ENCODE measurements around the gene ZBTB43.

ZBTB43 gene

GRCh38 chr9:126833020-126833419 lies 28.2 kb downstream of the ZBTB43 start:
- Histone ChIP-seq H3K4me1 (ENCODE audit: control insufficient read depth, insufficient read depth, low read length) (peaks cover 9% of the 10 kb centered on the region), H3K9me3 (replicated peaks; ENCODE audit: low read length) (no peaks in the 10 kb centered on the region), H3K27me3 (ENCODE audit: control insufficient read depth, insufficient read depth, low read length) (no peaks in the 10 kb centered on the region), H3K9ac (ENCODE audit: low read depth, low read length) (no peak overlapping the region), H3K4me2 (ENCODE audit: low read length) (no peak overlapping the region), H3K36me3 (ENCODE audit: insufficient read depth, low read length) (peaks cover 56% of the 10 kb centered on the region), H3K4me3 (ENCODE audit: low read length) (no peak overlapping the region)

GRCh38 chr9:126833710-126834345 lies 29.0 kb downstream of the ZBTB43 start:
- Histone ChIP-seq H3K4me1 (ENCODE audit: control insufficient read depth, insufficient read depth, low read length) (peaks cover 6% of the 10 kb centered on the region), H3K9ac (ENCODE audit: low read depth, low read length) (no peak overlapping the region), H3K4me2 (ENCODE audit: low read length) (no peak overlapping the region), H3K36me3 (ENCODE audit: insufficient read depth, low read length) (peaks cover 64% of the 10 kb centered on the region), H3K27me3 (ENCODE audit: control insufficient read depth, insufficient read depth, low read length) (no peaks in the 10 kb centered on the region), H3K4me3 (ENCODE audit: low read length) (no peak overlapping the region), H3K9me3 (replicated peaks; ENCODE audit: low read length) (no peaks in the 10 kb centered on the region)

- Histone ChIP-seq H3K4me1 (ENCODE audit: control insufficient read depth, insufficient read depth, low read length) (peaks cover 2% of the 10 kb centered on the region), H3K36me3 (ENCODE audit: insufficient read depth, low read length) (peaks cover 67% of the 10 kb centered on the region), H3K9ac (ENCODE audit: low read depth, low read length) (no peak overlapping the region), H3K4me2 (ENCODE audit: low read length) (no peak overlapping the region), H3K4me3 (ENCODE audit: low read length) (no peak overlapping the region), H3K27me3 (ENCODE audit: control insufficient read depth, insufficient read depth, low read length) (no peaks in the 10 kb centered on the region), H3K9me3 (replicated peaks; ENCODE audit: low read length) (no peaks in the 10 kb centered on the region)
Observed at GRCh38 chr9:126834672-126835071, 29.8 kb downstream of the ZBTB43 start.

GRCh38 chr9:126836216-126836615 lies 31.4 kb downstream of the ZBTB43 start:
- H3K27me3 ChIP-seq (ENCODE audit: control insufficient read depth, insufficient read depth, low read length) = no peaks in the 10 kb centered on the region
- H3K4me2 ChIP-seq (ENCODE audit: low read length) = no peak overlapping the region
- no peak overlapping the region for H3K4me3 ChIP-seq (ENCODE audit: low read length)
- H3K36me3 ChIP-seq (ENCODE audit: insufficient read depth, low read length) = peaks cover 60% of the 10 kb centered on the region
- peaks cover 2% of the 10 kb centered on the region for H3K4me1 ChIP-seq (ENCODE audit: control insufficient read depth, insufficient read depth, low read length)
- H3K9me3 ChIP-seq (replicated peaks; ENCODE audit: low read length) = no peaks in the 10 kb centered on the region
- no peak overlapping the region for H3K9ac ChIP-seq (ENCODE audit: low read depth, low read length)

- H3K9ac ChIP-seq (ENCODE audit: low read depth, low read length) = no peak overlapping the region
- no peaks in the 10 kb centered on the region for H3K27me3 ChIP-seq (ENCODE audit: control insufficient read depth, insufficient read depth, low read length)
- H3K36me3 ChIP-seq (ENCODE audit: insufficient read depth, low read length) = peaks cover 46% of the 10 kb centered on the region
- peaks cover 6% of the 10 kb centered on the region for H3K4me1 ChIP-seq (ENCODE audit: control insufficient read depth, insufficient read depth, low read length)
- H3K4me2 ChIP-seq (ENCODE audit: low read length) = no peak overlapping the region
- no peaks in the 10 kb centered on the region for H3K9me3 ChIP-seq (replicated peaks; ENCODE audit: low read length)
- no peak overlapping the region for H3K4me3 ChIP-seq (ENCODE audit: low read length)
Observed at GRCh38 chr9:126838055-126838811, 33.4 kb downstream of the ZBTB43 start.

- H3K27me3 ChIP-seq (ENCODE audit: control insufficient read depth, insufficient read depth, low read length) = no peaks in the 10 kb centered on the region
Observed at GRCh38 chr9:126838895-126839294, 34.1 kb downstream of the ZBTB43 start.

GRCh38 chr9:126839301-126839700 lies 34.5 kb downstream of the ZBTB43 start:
- no peaks in the 10 kb centered on the region for H3K9me3 ChIP-seq (replicated peaks; ENCODE audit: low read length)
- no peak overlapping the region for H3K4me2 ChIP-seq (ENCODE audit: low read length)
- H3K4me1 ChIP-seq (ENCODE audit: control insufficient read depth, insufficient read depth, low read length) = peaks cover 14% of the 10 kb centered on the region
- no peaks in the 10 kb centered on the region for H3K27me3 ChIP-seq (ENCODE audit: control insufficient read depth, insufficient read depth, low read length)
- no peak overlapping the region for H3K4me3 ChIP-seq (ENCODE audit: low read length)
- no peak overlapping the region for H3K9ac ChIP-seq (ENCODE audit: low read depth, low read length)
- peaks cover 36% of the 10 kb centered on the region for H3K36me3 ChIP-seq (ENCODE audit: insufficient read depth, low read length)

More at GRCh38 chr9:126838895-126839294, 34.1 kb downstream of the ZBTB43 start:
- Histone ChIP-seq H3K4me2 (ENCODE audit: low read length) (no peak overlapping the region), H3K4me3 (ENCODE audit: low read length) (no peak overlapping the region), H3K9ac (ENCODE audit: low read depth, low read length) (no peak overlapping the region), H3K9me3 (replicated peaks; ENCODE audit: low read length) (no peaks in the 10 kb centered on the region), H3K36me3 (ENCODE audit: insufficient read depth, low read length) (peaks cover 40% of the 10 kb centered on the region), H3K4me1 (ENCODE audit: control insufficient read depth, insufficient read depth, low read length) (peaks cover 12% of the 10 kb centered on the region)

- H3K27me3 ChIP-seq (ENCODE audit: control insufficient read depth, insufficient read depth, low read length) = no peaks in the 10 kb centered on the region
- H3K4me3 ChIP-seq (ENCODE audit: low read length) = no peak overlapping the region
- no peak overlapping the region for H3K4me2 ChIP-seq (ENCODE audit: low read length)
Observed at GRCh38 chr9:126842220-126842842, 37.5 kb downstream of the ZBTB43 start.

GRCh38 chr9:126842977-126843799 lies 38.3 kb downstream of the ZBTB43 start:
- peaks cover 11% of the 10 kb centered on the region for H3K4me1 ChIP-seq (ENCODE audit: control insufficient read depth, insufficient read depth, low read length)
- no peak overlapping the region for H3K4me3 ChIP-seq (ENCODE audit: low read length)
- no peaks in the 10 kb centered on the region for H3K27me3 ChIP-seq (ENCODE audit: control insufficient read depth, insufficient read depth, low read length)
- no peak overlapping the region for H3K9ac ChIP-seq (ENCODE audit: low read depth, low read length)
- H3K36me3 ChIP-seq (ENCODE audit: insufficient read depth, low read length) = peaks cover 15% of the 10 kb centered on the region
- H3K9me3 ChIP-seq (replicated peaks; ENCODE audit: low read length) = no peaks in the 10 kb centered on the region
- H3K4me2 ChIP-seq (ENCODE audit: low read length) = peak overlapping the region; percentile 32

More at GRCh38 chr9:126842220-126842842, 37.5 kb downstream of the ZBTB43 start:
- Histone ChIP-seq H3K9ac (ENCODE audit: low read depth, low read length) (no peak overlapping the region), H3K9me3 (replicated peaks; ENCODE audit: low read length) (no peaks in the 10 kb centered on the region), H3K4me1 (ENCODE audit: control insufficient read depth, insufficient read depth, low read length) (peaks cover 11% of the 10 kb centered on the region), H3K36me3 (ENCODE audit: insufficient read depth, low read length) (peaks cover 21% of the 10 kb centered on the region)

GRCh38 chr9:126844085-126844484 lies 39.2 kb downstream of the ZBTB43 start:
- Histone ChIP-seq H3K9ac (ENCODE audit: low read depth, low read length) (no peak overlapping the region), H3K4me3 (ENCODE audit: low read length) (no peak overlapping the region), H3K4me2 (ENCODE audit: low read length) (peak overlapping the region; percentile 32)

GRCh38 chr9:126847051-126847450 lies 42.2 kb downstream of the ZBTB43 start:
- H3K27me3 ChIP-seq (ENCODE audit: control insufficient read depth, insufficient read depth, low read length) = peaks cover 11% of the 10 kb centered on the region
- H3K4me3 ChIP-seq (ENCODE audit: low read length) = no peak overlapping the region
- no peaks in the 10 kb centered on the region for H3K36me3 ChIP-seq (ENCODE audit: insufficient read depth, low read length)
- no peaks in the 10 kb centered on the region for H3K9me3 ChIP-seq (replicated peaks; ENCODE audit: low read length)
- H3K4me1 ChIP-seq (ENCODE audit: control insufficient read depth, insufficient read depth, low read length) = peaks cover 11% of the 10 kb centered on the region
- H3K9ac ChIP-seq (ENCODE audit: low read depth, low read length) = no peak overlapping the region
- no peak overlapping the region for H3K4me2 ChIP-seq (ENCODE audit: low read length)

More at GRCh38 chr9:126844085-126844484, 39.2 kb downstream of the ZBTB43 start:
- Histone ChIP-seq H3K36me3 (ENCODE audit: insufficient read depth, low read length) (peaks cover 6% of the 10 kb centered on the region), H3K27me3 (ENCODE audit: control insufficient read depth, insufficient read depth, low read length) (no peaks in the 10 kb centered on the region), H3K9me3 (replicated peaks; ENCODE audit: low read length) (no peaks in the 10 kb centered on the region), H3K4me1 (ENCODE audit: control insufficient read depth, insufficient read depth, low read length) (peaks cover 11% of the 10 kb centered on the region)
